IPS DF 19.7 (cell line): Measurements from ENCODE around the gene AFP.

Source experiments
- DNase-seq: peaks from one replicate; pipeline ENCODE4 v3.0.0-alpha.2; 2013; ENCODE audit warnings: low read depth, low spot score

AFP gene

DNA sequence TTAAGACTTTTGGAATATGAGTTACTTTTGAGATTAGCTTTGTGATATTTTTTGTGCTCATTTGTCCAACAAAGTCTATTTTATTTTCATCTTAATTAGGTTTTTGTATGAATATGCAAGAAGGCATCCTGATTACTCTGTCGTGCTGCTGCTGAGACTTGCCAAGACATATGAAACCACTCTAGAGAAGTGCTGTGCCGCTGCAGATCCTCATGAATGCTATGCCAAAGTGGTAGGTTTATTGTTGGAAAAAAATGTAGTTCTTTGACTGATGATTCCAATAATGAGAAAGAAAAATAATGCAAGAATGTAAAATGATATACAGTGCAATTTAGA lies 21.1 kb upstream of the AFP start:
- DNase-seq: no peak

DNA sequence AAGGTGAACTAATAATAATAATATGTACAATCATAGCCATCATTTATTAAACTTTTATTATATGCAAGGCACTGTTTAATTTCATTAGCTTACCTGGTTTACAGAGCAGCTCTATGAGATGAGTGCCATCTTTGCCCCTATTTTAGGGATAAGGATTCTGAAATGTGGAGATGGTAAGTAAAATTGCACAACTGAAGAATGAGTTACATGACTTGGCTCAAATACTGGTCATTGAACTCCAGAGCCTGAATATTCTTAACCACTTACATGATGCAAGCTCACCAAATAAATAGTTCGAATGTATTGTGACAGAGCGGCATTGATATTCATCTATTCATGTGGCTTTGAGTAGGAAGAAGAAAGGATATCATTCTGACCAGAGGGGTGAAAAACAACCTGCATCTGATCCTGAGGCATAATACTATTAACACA lies 20.2 kb upstream of the AFP start:
- no peak for DNase-seq

- DNase-seq: no peak
These were observed 19.5 kb upstream of the AFP start for GRCh38 chr4:73416423-73417087.

- DNase-seq: no peak
These were observed 18.7 kb upstream of the AFP start for GRCh38 chr4:73417342-73417741.

DNA sequence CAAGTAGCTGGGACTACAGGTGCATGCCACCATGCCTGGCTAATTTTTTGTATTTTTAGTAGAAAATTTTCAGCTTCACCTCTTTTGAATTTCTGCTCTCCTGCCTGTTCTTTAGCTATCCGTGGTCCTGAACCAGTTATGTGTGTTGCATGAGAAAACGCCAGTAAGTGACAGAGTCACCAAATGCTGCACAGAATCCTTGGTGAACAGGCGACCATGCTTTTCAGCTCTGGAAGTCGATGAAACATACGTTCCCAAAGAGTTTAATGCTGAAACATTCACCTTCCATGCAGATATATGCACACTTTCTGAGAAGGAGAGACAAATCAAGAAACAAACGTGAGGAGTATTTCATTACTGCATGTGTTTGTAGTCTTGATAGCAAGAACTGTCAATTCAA lies 18.0 kb upstream of the AFP start:
- DNase-seq: no peak

DNA sequence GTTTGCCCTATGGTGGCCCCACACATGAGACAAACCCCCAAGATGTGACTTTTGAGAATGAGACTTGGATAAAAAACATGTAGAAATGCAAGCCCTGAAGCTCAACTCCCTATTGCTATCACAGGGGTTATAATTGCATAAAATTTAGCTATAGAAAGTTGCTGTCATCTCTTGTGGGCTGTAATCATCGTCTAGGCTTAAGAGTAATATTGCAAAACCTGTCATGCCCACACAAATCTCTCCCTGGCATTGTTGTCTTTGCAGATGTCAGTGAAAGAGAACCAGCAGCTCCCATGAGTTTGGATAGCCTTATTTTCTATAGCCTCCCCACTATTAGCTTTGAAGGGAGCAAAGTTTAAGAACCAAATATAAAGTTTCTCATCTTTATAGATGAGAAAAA lies 17.3 kb upstream of the AFP start:
- DNase-seq: no peak

DNA sequence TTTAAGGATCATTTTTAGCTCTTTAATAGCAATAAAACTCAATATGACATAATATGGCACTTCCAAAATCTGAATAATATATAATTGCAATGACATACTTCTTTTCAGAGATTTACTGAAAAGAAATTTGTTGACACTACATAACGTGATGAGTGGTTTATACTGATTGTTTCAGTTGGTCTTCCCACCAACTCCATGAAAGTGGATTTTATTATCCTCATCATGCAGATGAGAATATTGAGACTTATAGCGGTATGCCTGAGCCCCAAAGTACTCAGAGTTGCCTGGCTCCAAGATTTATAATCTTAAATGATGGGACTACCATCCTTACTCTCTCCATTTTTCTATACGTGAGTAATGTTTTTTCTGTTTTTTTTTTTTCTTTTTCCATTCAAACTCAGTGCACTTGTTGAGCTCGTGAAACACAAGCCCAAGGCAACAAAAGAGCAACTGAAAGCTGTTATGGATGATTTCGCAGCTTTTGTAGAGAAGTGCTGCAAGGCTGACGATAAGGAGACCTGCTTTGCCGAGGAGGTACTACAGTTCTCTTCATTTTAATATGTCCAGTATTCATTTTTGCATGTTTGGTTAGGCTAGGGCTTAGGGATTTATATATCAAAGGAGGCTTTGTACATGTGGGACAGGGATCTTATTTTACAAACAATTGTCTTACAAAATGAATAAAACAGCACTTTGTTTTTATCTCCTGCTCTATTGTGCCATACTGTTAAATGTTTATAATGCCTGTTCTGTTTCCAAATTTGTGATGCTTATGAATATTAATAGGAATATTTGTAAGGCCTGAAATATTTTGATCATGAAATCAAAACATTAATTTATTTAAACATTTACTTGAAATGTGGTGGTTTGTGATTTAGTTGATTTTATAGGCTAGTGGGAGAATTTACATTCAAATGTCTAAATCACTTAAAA lies 16.6 kb upstream of the AFP start:
- no peak for DNase-seq

GRCh38 chr4:73420615-73421014 lies 15.4 kb upstream of the AFP start:
- DNase-seq: no peak

DNA sequence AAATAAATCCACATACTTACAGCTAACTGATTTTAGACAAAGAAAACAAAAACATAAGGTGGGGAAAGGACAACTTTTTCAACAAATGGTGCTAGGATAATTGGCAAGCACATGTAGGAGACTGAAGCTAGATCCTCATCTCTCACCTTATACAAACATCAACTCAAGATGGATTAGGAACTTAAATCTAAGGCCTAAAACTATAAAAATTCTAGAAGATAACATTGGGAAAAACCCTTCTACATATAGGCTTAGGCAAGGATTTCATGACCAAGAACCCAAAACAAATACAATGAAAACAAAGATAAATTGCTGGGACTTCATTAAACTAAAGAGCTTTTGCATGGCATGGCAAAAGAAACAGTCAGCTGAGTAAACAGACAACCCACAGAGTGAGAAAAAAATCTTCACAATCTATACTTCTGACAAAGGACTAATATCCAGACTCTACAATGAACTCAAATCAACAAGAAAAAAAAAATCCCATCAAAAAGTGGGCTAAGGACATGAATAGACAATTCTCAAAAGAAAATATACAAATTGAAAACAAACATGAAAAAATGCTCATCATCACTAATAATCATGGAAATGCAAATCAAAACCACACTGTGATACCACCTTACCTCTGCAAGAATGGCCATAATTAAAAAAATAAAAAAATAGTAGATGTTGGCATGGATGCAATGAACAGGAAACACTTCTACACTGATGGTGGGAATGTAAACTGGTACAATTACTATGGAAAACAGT lies 14.1 kb upstream of the AFP start:
- no peak for DNase-seq

DNA sequence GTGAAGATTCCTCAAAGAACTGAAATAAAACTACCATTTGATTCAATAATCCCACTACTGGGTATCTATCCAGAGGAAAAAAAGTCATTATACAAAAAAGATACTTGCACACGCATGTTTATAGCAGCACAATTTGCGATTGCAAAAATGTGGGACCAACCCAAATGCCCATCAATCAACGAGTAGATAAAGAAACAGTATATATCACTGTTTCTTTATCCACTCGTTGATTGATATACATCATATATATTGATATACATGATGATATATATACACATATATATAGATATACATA lies 13.6 kb upstream of the AFP start:
- no peak for DNase-seq

DNA sequence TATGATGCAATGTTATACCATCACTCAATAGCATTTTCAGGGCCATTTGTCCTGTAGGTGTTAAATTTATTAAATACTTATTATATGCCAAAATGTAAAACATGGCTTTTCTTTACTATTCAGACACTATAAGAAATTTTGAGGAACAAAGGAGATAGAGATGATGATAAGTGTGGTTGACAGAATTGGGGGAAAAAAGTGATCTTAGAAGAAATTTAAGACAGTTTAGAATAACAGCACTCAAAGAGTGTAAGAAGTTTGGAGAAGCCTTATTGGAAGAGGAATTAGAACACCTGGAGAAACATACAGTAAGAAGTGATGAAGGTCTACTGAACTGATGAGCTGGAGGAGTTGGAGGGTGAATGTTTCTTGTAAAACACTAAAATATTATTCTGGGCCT lies 12.8 kb upstream of the AFP start:
- no peak for DNase-seq

GRCh38 chr4:73426666-73427065 lies 9.4 kb upstream of the AFP start:
- no peak for DNase-seq

DNA sequence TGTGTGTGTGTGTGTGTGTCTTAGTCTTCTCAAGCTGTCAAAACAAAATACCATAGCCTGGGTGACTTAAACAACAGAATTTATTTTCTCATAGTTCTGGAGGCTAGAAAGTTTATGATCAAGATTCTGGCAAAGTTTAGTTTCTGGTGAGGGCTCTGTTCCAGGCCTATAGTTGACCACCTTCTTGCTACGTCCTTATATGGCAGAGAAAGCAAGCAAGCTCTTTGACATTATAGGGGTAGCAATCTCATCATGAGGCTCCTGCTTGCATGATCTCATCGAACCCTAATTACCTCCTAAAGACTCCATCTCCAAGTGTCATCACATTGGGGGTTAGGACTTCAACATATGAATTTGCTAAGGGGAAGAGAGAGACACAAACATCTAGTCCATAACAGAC lies 6.9 kb upstream of the AFP start:
- DNase-seq: no peak

GRCh38 chr4:73429826-73430587 lies 6.0 kb upstream of the AFP start:
- no peak for DNase-seq

DNA sequence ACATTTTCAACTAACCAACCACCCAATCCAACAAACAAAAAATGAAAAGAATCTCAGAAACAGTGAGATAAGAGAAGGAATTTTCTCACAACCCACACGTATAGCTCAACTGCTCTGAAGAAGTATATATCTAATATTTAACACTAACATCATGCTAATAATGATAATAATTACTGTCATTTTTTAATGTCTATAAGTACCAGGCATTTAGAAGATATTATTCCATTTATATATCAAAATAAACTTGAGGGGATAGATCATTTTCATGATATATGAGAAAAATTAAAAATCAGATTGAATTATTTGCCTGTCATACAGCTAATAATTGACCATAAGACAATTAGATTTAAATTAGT lies 4.2 kb upstream of the AFP start:
- no peak for DNase-seq

DNA sequence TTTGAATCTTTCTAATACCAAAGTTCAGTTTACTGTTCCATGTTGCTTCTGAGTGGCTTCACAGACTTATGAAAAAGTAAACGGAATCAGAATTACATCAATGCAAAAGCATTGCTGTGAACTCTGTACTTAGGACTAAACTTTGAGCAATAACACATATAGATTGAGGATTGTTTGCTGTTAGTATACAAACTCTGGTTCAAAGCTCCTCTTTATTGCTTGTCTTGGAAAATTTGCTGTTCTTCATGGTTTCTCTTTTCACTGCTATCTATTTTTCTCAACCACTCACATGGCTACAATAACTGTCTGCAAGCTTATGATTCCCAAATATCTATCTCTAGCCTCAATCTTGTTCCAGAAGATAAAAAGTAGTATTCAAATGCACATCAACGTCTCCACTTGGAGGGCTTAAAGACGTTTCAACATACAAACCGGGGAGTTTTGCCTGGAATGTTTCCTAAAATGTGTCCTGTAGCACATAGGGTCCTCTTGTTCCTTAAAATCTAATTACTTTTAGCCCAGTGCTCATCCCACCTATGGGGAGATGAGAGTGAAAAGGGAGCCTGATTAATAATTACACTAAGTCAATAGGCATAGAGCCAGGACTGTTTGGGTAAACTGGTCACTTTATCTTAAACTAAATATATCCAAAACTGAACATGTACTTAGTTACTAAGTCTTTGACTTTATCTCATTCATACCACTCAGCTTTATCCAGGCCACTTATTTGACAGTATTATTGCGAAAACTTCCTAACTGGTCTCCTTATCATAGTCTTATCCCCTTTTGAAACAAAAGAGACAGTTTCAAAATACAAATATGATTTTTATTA lies 3.6 kb upstream of the AFP start:
- no peak for DNase-seq

DNA sequence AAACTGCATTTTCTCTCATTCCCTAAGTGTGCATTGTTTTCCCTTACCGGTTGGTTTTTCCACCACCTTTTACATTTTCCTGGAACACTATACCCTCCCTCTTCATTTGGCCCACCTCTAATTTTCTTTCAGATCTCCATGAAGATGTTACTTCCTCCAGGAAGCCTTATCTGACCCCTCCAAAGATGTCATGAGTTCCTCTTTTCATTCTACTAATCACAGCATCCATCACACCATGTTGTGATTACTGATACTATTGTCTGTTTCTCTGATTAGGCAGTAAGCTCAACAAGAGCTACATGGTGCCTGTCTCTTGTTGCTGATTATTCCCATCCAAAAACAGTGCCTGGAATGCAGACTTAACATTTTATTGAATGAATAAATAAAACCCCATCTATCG lies 2.9 kb upstream of the AFP start:
- no peak for DNase-seq

DNA sequence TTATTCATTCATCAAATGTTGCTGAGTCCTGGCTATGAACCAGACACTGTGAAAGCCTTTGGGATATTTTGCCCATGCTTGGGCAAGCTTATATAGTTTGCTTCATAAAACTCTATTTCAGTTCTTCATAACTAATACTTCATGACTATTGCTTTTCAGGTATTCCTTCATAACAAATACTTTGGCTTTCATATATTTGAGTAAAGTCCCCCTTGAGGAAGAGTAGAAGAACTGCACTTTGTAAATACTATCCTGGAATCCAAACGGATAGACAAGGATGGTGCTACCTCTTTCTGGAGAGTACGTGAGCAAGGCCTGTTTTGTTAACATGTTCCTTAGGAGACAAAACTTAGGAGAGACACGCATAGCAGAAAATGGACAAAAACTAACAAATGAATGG lies 1.7 kb upstream of the AFP start:
- no peak for DNase-seq

GRCh38 chr4:73436674-73437557 lies 895 bp downstream of the AFP start:
- DNase-seq: no peak

GRCh38 chr4:73437558-73437956 lies 1.5 kb downstream of the AFP start:
- DNase-seq: no peak
